Fibroblast of the aortic adventitia (primary cell): ENCODE data around the gene FAM124B. TPM values are rescaled to one million over a fixed set of nuclear protein-coding genes. Genes with fewer than 3 reads are reported as not detected.

Source experiments
- DNase-seq: peaks from one replicate; pipeline ENCODE4 v3.0.0-alpha.2; 2010; ENCODE audit warnings: low read depth
- H3K4me3 ChIP-seq: 2 replicates; pipeline ENCODE4 v1.5.1; 2011; ENCODE audit warnings: low read depth, mild to moderate bottlenecking, control low read depth, low read length, moderate library complexity
- CTCF ChIP-seq: IDR thresholded peaks from 2 replicates; pipeline ENCODE4 v1.5.1; 2011; ENCODE audit warnings: mild to moderate bottlenecking, low read length, control low read depth, inconsistent platforms; ENCODE audit not compliant: insufficient read depth
- total RNA-seq: library from RNA; depleted of rRNA; stranded (reverse); fragments of >200 nt; gene quantifications from 2 replicates; pipeline ENCODE4 v1.2.3, GENCODE V29; 2012; ENCODE audit warnings: low replicate concordance

Gene FAM124B
- total RNA-seq, 1 donor, result under 0.01 TPM

- H3K4me3 ChIP-seq, result no peak overlapping the region
- TF ChIP-seq CTCF, result no peak
Measured at GRCh38 chr2:224440988-224441387, 39.1 kb upstream of the FAM124B start.

GRCh38 chr2:224438726-224439125, 36.8 kb upstream of the FAM124B start:
- no peak for DNase-seq
- H3K4me3 ChIP-seq, result no peak overlapping the region
- TF ChIP-seq CTCF, result no peak

More at GRCh38 chr2:224440988-224441387, 39.1 kb upstream of the FAM124B start:
- DNase-seq, result no peak

- no peak for DNase-seq
- no peak for TF ChIP-seq CTCF
- H3K4me3 ChIP-seq, result no peak overlapping the region
Measured at GRCh38 chr2:224436634-224437033, 34.7 kb upstream of the FAM124B start.

GRCh38 chr2:224434618-224435017, 32.7 kb upstream of the FAM124B start:
- DNase-seq, result no peak
- no peak for TF ChIP-seq CTCF

GRCh38 chr2:224433442-224433841, 31.5 kb upstream of the FAM124B start:
- no peak for TF ChIP-seq CTCF
- no peak for DNase-seq
- no peak overlapping the region for H3K4me3 ChIP-seq

More at GRCh38 chr2:224434618-224435017, 32.7 kb upstream of the FAM124B start:
- no peak overlapping the region for H3K4me3 ChIP-seq

GRCh38 chr2:224432003-224432579, 30.2 kb upstream of the FAM124B start:
- DNase-seq, result no peak
- no peak for TF ChIP-seq CTCF

GRCh38 chr2:224429441-224429810, 27.5 kb upstream of the FAM124B start:
- DNase-seq, result no peak
- H3K4me3 ChIP-seq, result no peak overlapping the region
- no peak for TF ChIP-seq CTCF

More at GRCh38 chr2:224432003-224432579, 30.2 kb upstream of the FAM124B start:
- H3K4me3 ChIP-seq, result no peak overlapping the region
